ENCODE results near the gene RIBC2. TPM values are rescaled to one million over a fixed set of nuclear protein-coding genes. Genes with fewer than 3 reads are reported as not detected.

RIBC2 gene
- total RNA-seq, 2 donors from 2014 or later, result 6.7 to 9.7 TPM

DNA sequence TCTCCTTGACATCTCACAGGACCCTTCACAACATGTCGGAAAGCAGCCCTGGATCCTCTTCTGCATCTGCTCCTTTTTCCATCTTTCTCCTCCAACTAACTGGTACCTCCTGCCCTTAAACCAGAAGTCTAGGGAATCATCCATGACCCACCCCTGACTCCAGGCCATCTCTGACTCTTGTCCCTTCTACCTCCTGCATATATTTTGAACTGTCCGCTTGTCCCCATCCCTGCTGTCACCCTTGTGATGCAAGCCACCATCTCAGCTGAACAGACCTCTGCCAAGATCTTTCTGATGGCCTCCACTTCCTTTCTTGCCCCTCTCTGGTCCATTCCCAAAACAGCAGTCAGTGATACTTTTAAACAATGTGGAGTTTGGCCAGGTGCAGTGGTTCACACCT, 7.0 kb downstream of the RIBC2 start:
- ATAC-seq, result peak; percentile 41 to 52
- Mint-ChIP-seq H3K27ac (no peak overlapping the region), H3K36me3 (peaks cover 11% of the 10 kb centered on the region in 2 donors), H3K9me3 (no peaks in the 10 kb centered on the region)
- peak in 1 of 2 donors; percentile 30 for DNase-seq (ENCODE audit: low spot score in 2 of 2)

DNA sequence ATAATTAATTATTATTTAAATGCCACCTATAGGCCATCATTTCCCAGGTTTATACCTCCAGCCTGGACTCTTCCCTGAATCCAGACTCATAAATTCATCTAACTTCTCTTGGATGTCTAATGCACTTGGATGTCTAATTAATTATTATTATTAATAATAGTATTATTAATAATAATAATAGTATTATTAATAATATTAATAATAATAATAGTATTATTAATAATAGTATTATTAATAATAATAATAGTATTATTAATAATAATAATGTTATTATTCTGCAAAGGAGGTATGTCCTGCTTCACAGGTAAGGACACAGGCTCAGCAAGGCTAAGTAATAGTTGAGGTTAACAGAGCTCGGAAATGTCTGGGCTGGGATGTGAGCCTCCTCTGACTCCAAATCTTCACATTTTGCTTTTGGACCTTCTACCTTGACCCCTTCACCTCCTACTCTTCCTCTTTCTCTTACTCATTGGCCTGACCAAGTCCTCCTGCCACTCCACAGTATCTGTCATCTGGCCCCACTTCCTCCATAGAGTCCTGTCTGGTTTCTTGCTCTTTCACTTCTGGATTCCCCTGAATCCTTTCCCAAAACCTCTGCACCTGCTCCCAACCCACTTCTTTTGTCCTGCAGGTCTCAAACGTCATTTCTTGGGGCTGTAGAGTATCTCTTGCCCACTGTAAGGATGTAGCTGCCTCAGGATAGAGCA, 8.0 kb downstream of the RIBC2 start:
- ATAC-seq (peak in 1 of 2 donors; percentile 30), DNase-seq (ENCODE audit: low spot score in 2 of 2) (peak in 1 of 2 donors; percentile 9)
- Mint-ChIP-seq H3K27ac (no peak overlapping the region), H3K9me3 (no peaks in the 10 kb centered on the region), H3K36me3 (peaks cover 11 to 20% of the 10 kb centered on the region in 2 donors)

DNA sequence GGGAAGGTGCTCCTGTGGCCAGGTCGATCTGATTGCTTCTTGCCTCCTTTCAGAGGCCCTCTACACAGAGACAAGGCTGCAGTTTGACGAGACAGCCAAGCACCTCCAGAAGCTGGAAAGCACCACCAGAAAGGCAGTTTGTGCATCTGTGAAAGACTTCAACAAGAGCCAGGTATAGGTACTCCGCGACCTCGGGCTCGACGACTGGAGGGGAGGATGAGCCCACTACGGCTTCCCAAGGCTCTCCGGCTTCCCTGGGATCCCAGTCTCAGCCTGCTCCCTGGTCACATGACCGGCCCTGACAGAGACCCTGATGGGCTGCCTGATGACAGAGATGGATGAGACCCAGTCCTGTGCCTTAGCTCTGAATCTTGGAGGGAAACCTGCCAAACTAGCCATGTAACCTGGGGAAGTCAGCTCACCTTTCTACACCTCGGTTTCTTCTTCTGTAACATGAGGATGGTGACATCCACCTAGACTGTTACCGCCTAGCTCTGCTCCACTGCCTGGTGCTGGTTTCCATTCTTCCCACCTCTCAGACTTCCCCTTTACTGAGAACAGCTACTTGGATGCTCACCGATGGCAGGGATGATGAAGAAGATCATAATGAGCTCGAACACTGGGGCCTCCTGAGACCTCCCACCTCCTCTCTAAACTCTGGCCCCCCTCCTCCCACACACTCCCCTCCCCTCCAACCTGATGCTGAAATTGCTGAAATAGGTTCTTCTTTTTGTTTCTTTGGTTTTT, 8.9 kb downstream of the RIBC2 start:
- ATAC-seq (peak; percentile 12 to 22), DNase-seq (ENCODE audit: low spot score in 2 of 2) (peak in 1 of 2 donors; percentile 52)
- Mint-ChIP-seq H3K36me3 (peaks cover 16 to 26% of the 10 kb centered on the region in 2 donors), H3K9me3 (no peaks in the 10 kb centered on the region), H3K27ac (no peak overlapping the region)

DNA sequence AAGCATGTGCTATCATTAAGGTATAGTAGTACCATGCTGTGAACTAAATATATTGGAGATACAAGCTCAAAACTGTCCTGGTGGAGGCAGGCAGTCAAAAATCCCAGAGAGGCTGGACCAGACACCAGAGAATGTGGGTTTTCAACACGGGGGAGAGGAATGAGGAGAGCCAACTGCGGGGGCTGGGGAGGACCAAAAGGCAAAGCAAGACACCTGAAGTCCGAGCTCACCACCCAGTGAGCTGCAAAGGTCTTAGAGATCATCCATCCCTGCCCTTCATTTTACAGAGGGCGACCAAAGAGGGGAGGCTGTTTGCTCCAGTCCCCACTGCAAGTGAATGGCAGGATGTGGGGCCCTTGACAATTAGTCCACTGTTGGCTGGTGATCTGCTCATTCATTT, 10.0 kb downstream of the RIBC2 start:
- DNase-seq (ENCODE audit: low spot score in 2 of 2) (no peak), ATAC-seq (no peak)
- H3K27ac Mint-ChIP-seq, result no peak overlapping the region
- peaks cover 14 to 25% of the 10 kb centered on the region in 2 donors for H3K36me3 Mint-ChIP-seq
- no peaks in the 10 kb centered on the region for H3K9me3 Mint-ChIP-seq

DNA sequence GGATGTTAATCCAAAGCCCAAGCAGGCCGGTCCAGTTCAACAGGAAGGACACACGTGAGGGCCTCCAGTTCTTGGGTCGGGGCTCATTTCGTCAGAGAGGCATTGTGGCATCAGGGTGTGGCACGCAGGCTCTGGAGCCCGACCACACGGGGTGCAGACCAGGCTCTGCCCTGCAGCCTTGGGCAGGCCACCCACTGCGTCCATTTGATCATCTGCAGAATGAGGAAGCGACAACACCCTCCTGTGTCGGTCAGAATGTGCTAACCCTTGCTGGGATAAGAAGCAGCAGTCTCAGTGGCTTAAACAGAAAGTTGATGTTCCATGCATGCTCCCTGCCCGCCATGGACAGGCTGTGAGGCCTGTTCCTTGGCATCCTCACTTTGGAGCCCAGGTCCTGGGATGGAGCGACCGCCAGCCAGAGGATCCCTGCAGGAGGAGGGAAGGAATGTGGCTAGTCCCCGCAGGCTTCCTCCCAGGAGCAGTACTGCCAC, 10.8 kb downstream of the RIBC2 start:
- no peak overlapping the region for H3K27ac Mint-ChIP-seq
- DNase-seq (ENCODE audit: low spot score in 2 of 2), result peak in 1 of 2 donors; percentile 16
- H3K9me3 Mint-ChIP-seq, result no peaks in the 10 kb centered on the region
- ATAC-seq, result no peak
- H3K36me3 Mint-ChIP-seq, result peaks cover 6 to 17% of the 10 kb centered on the region in 2 donors

DNA sequence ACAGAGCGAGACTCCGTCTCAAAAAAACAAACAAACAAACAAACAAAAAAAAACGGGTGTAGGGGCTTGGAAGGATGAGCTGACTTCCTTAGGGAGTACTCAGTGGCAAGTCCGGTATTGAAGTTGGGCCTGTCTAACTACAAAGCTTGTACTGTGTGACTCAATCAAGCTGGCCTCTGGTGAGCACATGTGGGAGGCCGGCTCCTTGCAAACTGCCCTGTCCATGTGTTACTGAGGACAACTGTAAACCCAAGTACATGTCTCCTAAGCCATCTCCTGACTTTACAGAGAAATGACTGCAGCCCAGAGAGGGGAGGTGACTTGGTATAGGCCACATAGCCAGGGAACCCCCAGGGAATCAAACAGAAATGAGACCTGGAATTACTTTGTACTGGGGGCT, 11.6 kb downstream of the RIBC2 start:
- ATAC-seq, result no peak
- H3K27ac Mint-ChIP-seq, result no peak overlapping the region
- H3K36me3 Mint-ChIP-seq, result peaks cover 5 to 15% of the 10 kb centered on the region in 2 donors
- DNase-seq (ENCODE audit: low spot score in 2 of 2), result peak in 1 of 2 donors; percentile 28
- no peaks in the 10 kb centered on the region for H3K9me3 Mint-ChIP-seq

DNA sequence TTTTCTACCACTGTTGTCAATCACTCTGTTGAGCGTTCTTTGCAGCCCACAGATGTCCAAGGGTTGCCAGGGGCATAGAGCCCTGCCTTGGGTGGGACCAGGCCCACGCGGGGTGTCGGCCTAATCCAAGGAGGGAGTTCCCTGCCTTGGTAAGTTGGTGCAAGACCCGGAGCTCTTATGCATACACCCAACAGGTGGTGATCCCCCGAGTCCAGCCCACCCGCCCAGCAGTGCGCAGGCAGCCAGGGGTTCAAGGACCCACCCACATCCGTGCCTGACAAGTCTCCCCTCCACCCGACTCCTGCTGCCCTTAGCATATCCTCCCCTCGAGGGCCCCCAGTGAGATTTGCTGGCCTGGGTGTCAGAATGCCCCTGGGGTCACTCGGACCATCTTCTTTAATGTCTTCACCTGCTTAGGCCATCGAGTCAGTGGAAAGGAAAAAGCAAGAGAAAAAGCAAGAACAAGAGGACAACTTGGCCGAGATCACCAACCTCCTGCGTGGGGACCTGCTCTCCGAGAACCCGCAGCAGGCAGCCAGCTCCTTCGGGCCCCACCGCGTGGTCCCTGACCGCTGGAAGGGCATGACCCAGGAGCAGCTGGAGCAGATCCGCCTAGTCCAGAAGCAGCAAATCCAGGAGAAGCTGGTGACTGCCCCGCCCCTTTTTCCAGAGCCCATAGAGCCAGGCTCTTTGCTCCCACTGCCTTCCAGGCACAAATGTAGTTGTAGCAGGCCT, 12.2 kb downstream of the RIBC2 start:
- Mint-ChIP-seq H3K36me3 (peaks cover 5 to 15% of the 10 kb centered on the region in 2 donors), H3K9me3 (no peaks in the 10 kb centered on the region), H3K27ac (peak overlapping the region in 1 of 2 donors; percentile 6)
- ATAC-seq (no peak), DNase-seq (ENCODE audit: low spot score in 2 of 2) (peak in 1 of 2 donors; percentile 44)

DNA sequence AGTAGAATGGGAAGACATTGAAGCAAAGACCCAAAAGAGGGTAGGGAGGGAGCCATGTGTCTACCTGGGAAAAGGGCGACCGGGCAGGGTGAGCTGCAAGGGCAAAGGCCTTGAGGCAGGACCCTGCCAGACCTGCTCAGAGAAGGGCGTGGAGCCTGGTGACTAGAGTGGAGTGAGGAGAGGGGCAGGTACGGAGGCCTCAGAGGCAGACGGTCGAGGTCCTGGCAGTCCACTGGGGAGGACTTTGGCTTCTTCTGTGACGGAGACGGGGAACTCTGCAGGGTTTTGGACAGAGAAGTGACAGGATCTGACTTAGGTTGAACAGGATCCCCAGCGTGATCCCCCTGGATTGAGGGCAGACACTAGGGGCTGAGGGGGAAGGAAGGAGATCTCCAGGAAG, 12.9 kb downstream of the RIBC2 start:
- DNase-seq (ENCODE audit: low spot score in 2 of 2) (peak in 1 of 2 donors; percentile 18), ATAC-seq (no peak)
- peaks cover 5 to 15% of the 10 kb centered on the region in 2 donors for H3K36me3 Mint-ChIP-seq
- H3K9me3 Mint-ChIP-seq, result no peaks in the 10 kb centered on the region
- H3K27ac Mint-ChIP-seq, result no peak overlapping the region

DNA sequence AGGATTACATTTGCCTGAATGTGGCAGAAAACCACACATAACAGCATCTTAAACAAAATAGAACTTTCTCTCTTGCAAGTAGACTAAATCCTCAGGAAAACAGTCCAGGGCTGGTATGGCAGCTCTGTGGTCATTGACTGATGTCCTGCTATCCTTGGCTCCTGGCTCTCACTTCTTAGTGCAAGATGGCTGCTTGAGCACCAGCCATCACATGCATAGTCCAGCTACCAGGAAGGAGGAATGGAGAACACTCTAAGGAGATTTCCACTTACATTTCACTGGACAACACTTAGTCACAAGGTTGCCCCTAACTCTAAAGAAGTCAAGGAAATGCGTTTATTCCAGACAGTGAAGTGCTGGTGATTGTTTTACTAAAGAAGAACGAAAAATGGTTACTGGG, 13.6 kb downstream of the RIBC2 start:
- ATAC-seq (no peak), DNase-seq (ENCODE audit: low spot score in 2 of 2) (no peak)
- Mint-ChIP-seq H3K36me3 (peaks cover 5 to 15% of the 10 kb centered on the region in 2 donors), H3K9me3 (no peaks in the 10 kb centered on the region), H3K27ac (no peak overlapping the region)

DNA sequence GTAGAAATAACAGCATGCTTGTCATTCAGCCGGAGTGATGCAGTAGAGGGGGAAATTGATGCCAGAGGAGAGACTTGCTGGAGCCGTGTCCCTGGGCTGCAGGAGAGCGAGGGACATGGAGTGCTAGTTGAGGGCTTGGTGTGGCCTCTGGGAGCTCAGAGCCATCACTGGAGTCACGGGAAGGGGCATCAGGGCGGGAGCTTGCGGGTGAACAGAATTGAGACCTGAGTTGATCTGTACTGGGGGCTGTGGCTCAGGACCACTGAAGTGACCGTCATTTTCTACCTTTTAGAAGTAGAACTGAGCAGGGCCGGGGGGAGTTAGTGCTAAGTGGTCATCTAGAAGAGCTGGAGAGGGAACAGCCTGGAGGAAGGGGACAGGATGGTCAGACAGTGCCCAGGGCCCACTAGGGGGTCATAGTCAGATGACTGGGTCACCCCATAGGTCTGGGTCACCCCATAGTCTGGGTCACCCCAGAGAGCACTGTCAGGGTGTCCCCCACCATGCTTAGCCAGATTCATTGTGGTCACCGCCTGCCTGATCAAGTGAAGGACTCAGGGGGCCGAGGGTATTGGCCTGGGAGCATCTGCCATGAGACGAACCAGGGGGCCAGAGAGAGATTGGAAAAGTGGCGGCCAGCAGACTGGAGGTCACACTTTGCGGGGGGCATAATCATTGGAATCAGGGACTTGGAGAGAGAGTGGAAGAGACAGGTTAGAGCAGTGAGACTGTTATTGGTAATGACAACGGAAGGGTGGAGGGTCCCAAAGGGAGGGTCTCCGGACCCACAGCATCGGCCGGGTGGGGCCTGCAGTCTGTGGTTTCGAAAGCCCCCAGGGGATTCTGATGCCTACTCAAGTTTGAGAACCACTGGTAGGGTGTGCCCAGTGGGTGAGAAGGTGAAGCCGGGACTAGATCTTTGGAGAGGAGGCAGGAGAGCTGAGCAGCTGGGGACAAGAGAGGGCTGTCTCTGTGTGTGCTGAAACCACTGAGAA, 15.2 kb downstream of the RIBC2 start:
- peaks cover 5 to 15% of the 10 kb centered on the region in 2 donors for H3K36me3 Mint-ChIP-seq

DNA sequence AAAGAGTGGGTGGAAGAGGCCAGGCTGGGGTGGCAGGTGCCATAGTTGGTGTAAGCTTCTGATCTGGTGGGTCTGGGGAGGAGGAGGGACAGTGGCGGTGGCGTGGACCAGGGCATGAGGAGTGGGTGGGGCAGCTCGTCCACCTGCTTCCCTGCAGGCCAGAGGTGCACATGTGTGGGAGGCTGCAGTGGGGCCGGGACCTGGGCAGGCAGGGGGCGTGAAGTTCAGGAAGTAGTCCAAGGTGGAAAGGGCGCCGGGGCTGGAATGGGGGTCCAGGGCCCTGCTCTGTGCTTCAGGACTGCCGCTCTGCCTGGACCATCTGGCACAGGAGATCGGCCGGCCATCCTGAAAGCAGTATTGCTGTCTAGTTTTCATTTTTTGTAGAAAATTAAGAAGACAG, 15.9 kb downstream of the RIBC2 start:
- Mint-ChIP-seq H3K36me3 (peaks cover 5 to 15% of the 10 kb centered on the region in 2 donors), H3K9me3 (no peaks in the 10 kb centered on the region), H3K27ac (peak overlapping the region; percentile 9 to 59)
- no peak for ATAC-seq
- DNase-seq (ENCODE audit: low spot score in 2 of 2), result no peak

More for the DNA sequence above, 15.2 kb downstream of the RIBC2 start:
- ATAC-seq, result no peak
- no peaks in the 10 kb centered on the region for H3K9me3 Mint-ChIP-seq
- H3K27ac Mint-ChIP-seq, result peak overlapping the region; percentile 9 to 59
- no peak for DNase-seq (ENCODE audit: low spot score in 2 of 2)

DNA sequence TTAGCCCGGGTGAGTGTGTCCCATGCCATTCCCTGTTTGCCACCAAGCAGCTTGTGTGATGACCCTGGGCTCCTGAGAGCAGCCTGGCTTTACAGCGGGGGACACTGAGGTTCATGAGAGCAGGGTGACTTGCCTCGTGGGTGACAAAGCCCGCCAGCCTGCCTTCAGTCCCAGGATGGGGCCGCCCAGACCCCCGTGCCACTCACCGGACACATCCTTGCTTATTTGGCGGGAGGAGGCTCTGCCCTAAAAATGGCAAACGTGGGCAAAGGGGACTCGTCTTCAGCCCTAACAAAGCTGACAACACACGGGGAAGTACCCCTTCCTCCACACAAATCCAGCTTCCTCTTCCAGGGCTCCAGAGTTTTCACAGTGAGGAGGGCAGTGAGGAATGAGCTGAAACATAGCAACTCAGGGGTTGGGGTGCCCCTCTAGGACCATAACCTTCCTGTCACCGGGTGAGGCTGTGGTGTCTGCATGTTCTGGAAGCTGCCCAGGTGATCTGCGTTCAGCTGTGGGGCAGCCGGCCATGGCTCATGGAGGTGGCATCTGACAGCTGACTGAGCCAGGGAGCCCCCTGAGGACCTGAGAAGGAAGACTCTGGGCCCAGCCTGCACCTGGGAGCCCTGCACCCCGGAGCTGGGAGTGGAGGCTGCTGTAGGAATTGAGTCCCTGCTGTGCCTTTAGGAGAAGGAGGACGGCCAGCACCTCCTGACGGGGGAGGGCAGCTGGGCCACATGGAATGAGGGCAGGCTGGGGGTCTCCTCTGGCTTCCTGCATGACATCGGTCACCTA, 16.7 kb downstream of the RIBC2 start:
- no peak for DNase-seq (ENCODE audit: low spot score in 2 of 2)
- no peaks in the 10 kb centered on the region for H3K9me3 Mint-ChIP-seq
- no peak for ATAC-seq
- H3K36me3 Mint-ChIP-seq, result peaks cover 5 to 15% of the 10 kb centered on the region in 2 donors
- no peak overlapping the region for H3K27ac Mint-ChIP-seq

DNA sequence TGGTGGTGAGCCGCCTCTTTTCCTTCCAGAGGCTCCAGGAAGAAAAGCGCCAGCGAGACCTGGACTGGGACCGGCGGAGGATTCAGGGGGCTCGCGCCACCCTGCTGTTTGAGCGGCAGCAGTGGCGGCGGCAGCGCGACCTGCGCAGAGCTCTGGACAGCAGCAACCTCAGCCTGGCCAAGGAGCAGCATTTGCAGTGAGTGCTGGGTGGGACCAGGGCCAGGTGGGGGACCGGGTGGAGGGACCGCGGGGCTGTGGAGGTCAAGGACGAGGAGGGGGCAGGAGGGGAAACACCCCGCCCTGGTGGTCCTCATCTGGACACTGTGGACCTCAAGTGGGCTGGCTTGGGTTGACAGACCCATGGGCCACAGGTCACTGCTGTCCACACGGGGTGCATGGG, 17.4 kb downstream of the RIBC2 start:
- Mint-ChIP-seq H3K9me3 (no peaks in the 10 kb centered on the region), H3K36me3 (peaks cover 5 to 13% of the 10 kb centered on the region in 2 donors), H3K27ac (peak overlapping the region in 1 of 2 donors; percentile 68)
- DNase-seq (ENCODE audit: low spot score in 2 of 2) (no peak), ATAC-seq (no peak)

DNA sequence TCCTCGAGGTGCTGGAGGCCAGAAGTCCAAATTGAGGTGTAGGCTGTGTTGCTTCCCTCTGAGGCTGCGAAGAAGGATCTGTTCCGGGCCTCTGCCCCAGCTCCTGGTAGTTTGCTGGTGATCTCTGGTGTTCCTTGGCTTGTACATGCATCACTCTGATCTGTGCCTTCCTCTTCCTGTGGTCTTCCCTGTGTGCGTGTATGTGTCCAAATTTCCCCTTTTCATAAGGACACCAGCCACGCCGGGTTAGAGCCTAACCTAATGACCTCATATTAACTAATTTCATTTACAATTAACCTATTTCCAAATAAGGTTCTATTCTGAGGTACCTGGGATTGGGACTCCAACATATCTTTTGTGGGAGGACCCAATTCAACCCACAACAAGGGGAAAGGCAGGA, 21.5 kb downstream of the RIBC2 start:
- Mint-ChIP-seq H3K27ac (no peak overlapping the region), H3K36me3 (no peaks in the 10 kb centered on the region), H3K9me3 (no peaks in the 10 kb centered on the region)
- DNase-seq (ENCODE audit: low spot score in 2 of 2) (no peak), ATAC-seq (no peak)

DNA sequence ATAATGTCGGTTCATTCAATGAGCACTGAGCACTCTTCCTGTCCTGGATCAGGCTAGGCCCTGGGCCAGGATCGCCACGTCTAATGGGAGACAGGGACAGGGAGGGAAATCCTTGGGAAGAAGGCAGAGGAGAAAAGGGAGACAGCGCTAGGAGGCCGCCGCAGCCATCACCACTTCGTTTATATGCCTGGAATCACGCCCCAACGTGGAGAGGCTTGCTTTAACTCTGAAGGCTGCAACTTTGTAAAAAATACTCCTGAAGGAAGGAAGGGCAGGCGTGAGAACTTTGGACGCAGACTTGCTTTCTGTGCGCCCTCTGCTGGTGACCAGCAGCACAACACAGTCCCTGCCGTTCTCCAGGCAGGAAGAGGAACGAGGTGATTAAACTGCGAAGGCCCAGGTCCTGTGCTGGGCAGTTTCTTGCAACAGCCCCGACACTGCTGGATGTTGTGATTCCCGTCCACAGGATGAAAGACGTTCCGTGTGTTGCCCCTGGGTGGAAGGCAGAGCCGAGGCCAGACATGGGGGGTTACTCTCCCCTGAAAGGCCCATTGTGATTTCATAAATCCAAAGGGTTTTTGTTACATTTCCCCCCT, 22.1 kb downstream of the RIBC2 start:
- Mint-ChIP-seq H3K9me3 (no peaks in the 10 kb centered on the region), H3K27ac (no peak overlapping the region), H3K36me3 (no peaks in the 10 kb centered on the region)
- peak; percentile 75 to 78 for DNase-seq (ENCODE audit: low spot score in 2 of 2)
- ATAC-seq, result peak; percentile 79 to 88

Data from activated naive CD4-positive, alpha-beta T cell treated with anti-CD3 and anti-CD28 coated beads, Interleukin-2, amount 50 U/mL, for 72 hours (primary cell).